Nucleus accumbens (tissue), 56 donors: Measurements from ENCODE around the gene CSNK2A3.
"Not testable (repeated sequence)": the region's sequence is repeated elsewhere in the genome, so short reads cannot be mapped to it uniquely, and the experiment has no call there.

Experiments
- DNase-seq, 56 donors: peaks; one replicate each; lab custom pipeline; 2025; lab: John Stamatoyannopoulos, UW

Gene CSNK2A3

GRCh38 chr11:11352878-11353277 is at the start of gene CSNK2A3:
TSS of gene CSNK2A3 (minus strand) at chr11:11353250. CDS start at chr11:11353119, 131 bp downstream.
- not testable (repeated sequence) for DNase-seq

DNA sequence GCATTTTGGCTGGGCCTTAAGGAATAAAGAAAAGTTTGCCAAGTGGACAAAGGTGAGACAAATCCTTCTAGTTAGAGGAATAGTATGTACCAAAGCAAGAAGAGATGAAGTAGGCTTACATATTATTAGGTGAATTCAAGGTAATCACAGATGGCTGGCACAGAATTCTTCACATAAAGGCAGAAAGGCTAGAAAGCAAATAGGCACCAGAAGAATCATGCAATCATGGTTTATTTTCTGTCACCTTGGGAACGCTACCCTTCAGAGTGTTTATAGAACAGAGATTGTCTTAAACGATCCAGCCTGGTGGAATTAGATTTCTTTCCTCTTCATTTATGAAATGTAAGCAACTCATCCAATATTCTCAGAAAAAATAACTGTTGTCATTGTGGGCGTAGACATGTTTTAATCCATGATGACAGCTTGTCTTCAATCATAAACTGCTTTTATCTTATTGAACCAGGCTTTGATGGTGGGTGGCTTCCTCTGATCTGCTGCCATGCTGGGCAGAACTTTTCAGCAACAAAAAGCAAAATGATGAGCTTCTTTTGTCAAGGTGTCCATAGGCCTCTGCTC is 49.0 kb upstream of the CSNK2A3 start:
- no peak for DNase-seq

DNA sequence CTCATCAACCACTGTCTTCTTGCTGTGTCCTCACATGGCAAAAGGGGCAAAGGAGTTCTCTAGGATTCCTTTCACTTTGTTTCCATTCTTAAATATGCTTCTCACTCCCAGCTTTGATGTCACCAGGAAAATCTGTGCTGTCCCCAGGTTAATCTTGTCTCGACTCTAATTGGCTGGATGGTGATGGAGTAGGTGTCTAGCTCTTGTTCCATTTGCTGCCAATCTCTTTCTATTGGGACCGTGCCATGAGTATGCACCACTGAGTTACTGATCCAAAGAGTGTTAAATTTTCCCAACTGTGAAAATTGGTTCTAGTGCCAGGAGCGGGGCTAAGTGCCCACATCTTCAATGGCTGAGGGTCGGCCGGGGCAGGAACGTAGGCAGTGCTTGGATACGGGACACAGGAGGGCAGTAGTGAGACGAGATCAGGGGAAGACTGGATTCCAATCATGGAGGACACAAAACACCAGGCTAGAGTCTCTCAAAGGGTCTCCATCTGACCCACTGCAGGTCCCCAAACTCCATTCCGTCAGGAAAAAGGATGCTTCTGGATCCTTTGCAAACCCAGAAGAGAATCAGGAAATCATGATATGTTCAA is 47.7 kb upstream of the CSNK2A3 start:
- DNase-seq, result no peak

- DNase-seq, result no peak
Measured at GRCh38 chr11:11400121-11400520, 47.1 kb upstream of the CSNK2A3 start.

DNA sequence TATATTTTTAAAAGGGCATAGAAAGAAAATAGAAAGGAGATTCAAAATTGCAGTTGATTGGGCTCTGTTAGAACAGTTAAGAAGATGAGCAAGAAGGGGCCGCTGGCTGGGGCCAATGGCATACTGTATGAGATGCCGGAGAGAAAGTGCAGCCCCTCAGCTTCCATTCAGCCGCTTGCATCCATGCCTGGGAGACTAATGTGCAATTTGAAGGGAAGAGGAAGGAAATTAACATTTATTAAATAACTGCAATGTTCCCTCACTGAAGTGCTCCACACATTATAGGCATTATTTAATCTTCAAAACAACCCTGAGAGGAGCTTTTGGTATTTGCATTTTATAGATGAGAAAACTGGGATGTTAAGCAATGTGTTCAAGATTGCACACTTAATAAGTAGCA is 44.7 kb upstream of the CSNK2A3 start:
- DNase-seq, result no peak

GRCh38 chr11:11397036-11397415 is 44.0 kb upstream of the CSNK2A3 start:
- DNase-seq, result no peak

GRCh38 chr11:11396301-11397035 is 43.4 kb upstream of the CSNK2A3 start:
- DNase-seq, result peak in 16 of 56 donors; percentile 5 to 57 (median 22)

- no peak for DNase-seq
Measured at GRCh38 chr11:11395126-11395525, 42.1 kb upstream of the CSNK2A3 start.

DNA sequence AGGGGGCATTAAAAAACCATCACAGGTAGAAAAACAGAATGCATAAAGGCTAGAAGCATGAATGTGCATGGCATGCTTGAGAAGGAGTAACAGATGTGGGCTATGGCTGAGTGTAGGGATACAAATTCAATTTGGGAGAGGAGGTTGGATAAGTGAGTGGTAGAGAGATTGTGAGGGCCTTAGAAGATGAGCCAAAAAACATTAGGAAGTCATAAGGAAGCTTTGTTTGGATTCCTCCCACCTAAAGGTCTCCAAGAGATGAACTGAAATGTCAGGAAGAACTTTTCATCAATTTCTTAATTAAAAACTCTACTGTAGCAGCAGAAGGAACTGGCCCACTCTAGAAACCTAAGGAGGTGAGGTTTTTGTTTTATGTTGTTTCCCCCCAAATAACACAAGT is 41.2 kb upstream of the CSNK2A3 start:
- no peak for DNase-seq

GRCh38 chr11:11391796-11392463 is 38.9 kb upstream of the CSNK2A3 start:
- DNase-seq, result no peak

DNA sequence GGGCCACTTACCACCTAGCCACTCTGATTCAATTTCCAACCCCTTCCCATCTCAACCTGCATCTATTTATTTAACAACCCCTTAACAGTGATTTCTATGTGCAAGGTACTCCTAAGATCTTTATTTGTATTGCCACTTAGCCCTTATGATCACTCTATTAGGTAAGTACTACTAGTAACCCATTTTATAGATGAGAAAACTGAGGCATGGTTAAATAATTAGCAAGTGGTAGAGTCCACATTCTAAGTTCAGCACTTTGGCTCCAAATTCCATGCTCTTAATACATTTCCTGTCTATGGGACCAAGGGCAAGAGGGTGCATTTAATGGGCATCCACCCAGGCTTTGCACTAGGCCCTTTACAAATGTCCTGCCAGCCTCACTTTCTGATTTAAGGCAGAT is 38.1 kb upstream of the CSNK2A3 start:
- DNase-seq, result no peak

DNA sequence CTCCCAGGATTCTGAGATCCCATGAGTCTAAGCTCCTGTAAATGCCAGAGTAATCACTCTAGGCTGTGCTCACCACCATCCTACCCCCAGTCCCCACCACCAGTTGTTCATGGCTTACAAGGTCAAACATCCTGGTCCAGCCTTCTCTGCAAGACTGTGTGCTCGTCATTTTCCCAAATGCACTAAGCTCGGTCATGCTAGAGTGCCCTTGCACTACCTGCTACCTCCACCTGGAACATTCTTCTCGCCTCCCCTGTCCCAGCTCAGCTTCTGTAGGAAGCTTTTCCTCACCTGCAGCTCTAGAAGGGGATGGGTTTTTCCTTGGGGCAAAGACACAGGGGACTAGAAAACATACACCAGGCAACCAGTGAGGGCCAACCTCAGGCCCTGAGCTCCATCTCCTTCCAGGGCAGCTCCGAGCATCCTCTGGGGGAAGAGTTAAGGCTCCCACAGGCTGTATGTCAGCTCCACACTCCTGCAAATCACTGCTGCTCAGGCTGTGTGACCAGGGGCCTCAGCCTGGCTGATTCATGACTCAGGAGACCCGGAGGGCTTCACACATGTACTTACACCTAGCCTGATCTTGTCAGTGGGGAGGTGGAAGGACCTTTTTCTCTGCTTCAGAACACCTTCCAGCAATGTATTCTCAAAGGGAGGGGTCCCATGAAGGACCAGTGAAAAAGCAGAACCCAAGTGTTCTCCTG is 37.2 kb upstream of the CSNK2A3 start:
- no peak for DNase-seq

DNA sequence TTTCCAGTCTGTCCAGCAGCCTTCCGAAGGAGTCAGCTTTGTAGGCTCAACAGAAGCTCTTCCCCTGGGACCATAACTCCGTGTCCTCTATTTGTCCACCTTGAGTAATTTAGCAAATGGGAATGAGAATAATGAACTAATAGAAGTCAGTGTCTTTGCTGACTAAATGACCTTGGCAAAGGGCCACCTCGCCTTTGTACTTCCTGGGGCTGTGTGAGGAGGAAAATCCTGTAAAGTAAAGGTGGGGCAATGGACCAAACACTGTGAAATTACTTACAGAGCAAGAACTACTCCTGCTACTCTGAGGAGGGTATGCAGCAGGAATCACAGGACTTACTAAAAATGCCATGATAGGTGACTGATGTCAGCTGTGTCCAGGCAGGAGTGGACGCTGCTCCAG is 36.2 kb upstream of the CSNK2A3 start:
- DNase-seq, result no peak

DNA sequence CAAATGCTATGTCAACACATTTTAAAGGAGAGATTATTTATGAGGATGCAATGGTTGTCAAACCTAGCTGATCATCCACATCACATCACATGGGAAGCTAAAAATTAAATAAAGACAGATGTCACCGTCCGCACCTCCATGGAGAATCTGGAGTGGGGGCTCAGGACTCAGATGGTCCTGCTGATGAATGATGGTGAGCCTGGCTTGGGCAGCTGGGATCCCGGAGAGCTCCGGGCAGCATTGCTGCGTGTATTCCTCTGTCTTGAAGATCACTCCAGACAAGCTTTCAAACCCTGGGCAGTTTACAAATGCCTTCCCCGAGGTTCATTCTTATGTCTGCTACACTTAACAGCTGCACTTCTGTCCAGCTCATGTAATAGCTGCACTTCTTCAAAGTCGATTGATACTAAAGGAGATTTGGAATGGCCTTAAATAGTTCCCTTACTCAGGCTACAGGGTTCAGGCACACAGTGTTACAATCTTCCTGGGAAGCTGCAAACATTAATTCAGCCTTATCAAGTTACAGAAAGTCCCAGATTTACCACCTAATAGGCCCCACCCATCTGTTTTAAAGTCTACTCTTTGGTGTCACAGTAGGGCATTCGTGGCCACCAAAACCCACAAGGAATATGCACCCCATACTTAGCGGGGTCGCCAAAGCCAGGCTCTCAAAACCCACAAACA is 34.7 kb upstream of the CSNK2A3 start:
- no peak for DNase-seq

DNA sequence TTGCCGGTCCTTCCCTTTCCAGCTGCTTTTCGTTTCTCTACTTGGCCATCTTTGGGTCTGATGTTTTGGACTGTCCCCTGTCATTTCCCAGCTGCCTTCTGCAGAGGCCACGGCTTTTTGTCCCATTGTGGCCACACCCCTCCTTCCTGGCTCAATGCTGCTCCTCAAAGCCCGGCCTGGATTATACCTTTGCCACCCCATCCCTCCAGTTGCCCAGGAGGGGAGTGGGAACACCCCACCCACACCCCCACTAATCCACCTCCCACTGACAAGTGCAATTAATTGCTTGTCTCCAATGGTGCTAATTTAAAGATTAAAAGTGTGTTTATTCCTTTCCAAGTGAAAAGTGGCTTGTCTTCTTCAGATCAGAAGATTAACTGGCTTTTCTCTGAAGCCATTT is 34.2 kb upstream of the CSNK2A3 start:
- no peak for DNase-seq

- no peak for DNase-seq
Measured at GRCh38 chr11:11384829-11385228, 31.8 kb upstream of the CSNK2A3 start.

DNA sequence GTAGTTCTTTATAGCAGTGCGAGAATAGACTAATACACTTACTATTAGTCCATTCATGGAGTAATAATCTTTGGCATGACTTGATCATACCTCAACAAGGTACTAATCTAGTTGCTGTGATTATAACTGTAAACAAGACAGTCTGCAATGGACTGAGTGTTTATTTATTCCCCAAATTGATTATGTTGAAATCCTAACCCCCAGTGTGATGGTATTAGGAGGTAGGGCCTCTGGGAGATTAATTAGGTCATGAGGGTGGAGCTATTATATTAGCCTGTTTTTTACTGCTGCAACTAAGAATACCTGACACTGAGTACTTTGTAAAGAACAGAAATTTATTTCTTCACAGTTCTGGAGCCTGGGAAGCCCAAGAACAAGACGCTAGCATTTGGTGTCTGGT is 30.9 kb upstream of the CSNK2A3 start:
- DNase-seq, result no peak

GRCh38 chr11:11382858-11383532 is 29.9 kb upstream of the CSNK2A3 start:
- no peak for DNase-seq

DNA sequence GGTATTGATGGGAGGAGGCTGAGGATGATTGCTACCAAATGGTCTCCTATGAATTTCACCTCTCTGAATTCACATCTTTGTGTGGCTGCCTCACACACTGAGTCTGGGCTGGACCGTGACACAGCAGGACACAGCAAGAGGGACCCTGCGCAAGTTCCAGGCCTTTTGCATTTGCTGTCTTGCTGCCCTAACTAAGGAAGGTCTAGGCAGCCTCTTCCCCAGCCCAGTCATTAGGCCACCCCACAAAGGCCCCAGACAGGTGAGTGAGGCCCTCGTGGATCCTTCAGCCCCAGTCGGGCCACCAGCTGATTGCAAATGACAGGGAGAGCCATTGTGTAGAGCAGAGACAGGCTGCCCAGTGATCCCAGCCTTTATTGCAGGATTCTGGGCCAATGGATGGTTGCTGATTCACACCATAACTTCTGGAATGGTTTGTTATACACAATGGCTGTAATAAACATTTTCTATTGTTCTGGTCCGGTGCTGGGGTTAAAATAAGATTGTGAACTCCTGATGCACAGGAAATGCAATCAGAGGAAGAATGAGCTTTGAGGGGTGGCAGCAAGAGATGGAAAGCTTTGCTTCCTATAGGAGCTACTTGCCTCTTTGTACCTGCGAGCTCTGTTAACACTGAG is 28.5 kb upstream of the CSNK2A3 start:
- no peak for DNase-seq
